Right lobe of liver (tissue), 4 donors: Measurements from ENCODE around the gene STK35.

Experiments used
- CTCF ChIP-seq, 4 donors: fragments of 200-600 bp in 3 of 4; fragments of 450-650 bp in 1 of 4; IDR thresholded peaks; one replicate each; pipeline versions ENCODE4 v1.5.1 to v1.8.0; 2016 to 2022; ENCODE audit warnings: antibody characterized with exemption in 4 of 4, mild to moderate bottlenecking in 2 of 4
- POLR2A ChIP-seq: fragments of 450-650 bp; IDR thresholded peaks from one replicate; pipeline ENCODE4 v1.6.1; 2017; ENCODE audit warnings: antibody characterized with exemption, mild to moderate bottlenecking
- donor health status: DM: no; HTN: no; CAD: no.
- donor health status: DM: no; HTN: no; CAD: no.
- donor health status: DM: no; HTN: yes; CAD: no.

- TF ChIP-seq CTCF (IDR thresholded peaks at IDR 0.05) (no peak), POLR2A (no peak)
Measured at GRCh38 chr20:2165871-2166270, 64.2 kb downstream of the STK35 start.
